HT-29 (cell line): Measurements from ENCODE around the gene MCU. TPM values are rescaled to one million over a fixed set of nuclear protein-coding genes. Genes with fewer than 3 reads are reported as not detected.
"Not testable (repeated sequence)": the region's sequence is repeated elsewhere in the genome, so short reads cannot be mapped to it uniquely, and the experiment has no call there.

Experiments used
- DNase-seq: peaks from one replicate; pipeline ENCODE4 v3.0.0-alpha.2; 2015; ENCODE audit warnings: low spot score
- total RNA-seq: library from RNA; depleted of rRNA; stranded (reverse); fragments of >200 nt; shearing (Covaris generic); gene quantifications from 2 replicates; pipeline ENCODE4 v1.2.3, GENCODE V29; 2014; rRNA removed

Gene MCU, protein sequence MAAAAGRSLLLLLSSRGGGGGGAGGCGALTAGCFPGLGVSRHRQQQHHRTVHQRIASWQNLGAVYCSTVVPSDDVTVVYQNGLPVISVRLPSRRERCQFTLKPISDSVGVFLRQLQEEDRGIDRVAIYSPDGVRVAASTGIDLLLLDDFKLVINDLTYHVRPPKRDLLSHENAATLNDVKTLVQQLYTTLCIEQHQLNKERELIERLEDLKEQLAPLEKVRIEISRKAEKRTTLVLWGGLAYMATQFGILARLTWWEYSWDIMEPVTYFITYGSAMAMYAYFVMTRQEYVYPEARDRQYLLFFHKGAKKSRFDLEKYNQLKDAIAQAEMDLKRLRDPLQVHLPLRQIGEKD
- 23.0 and 24.5 TPM in 2 replicates for total RNA-seq

DNA sequence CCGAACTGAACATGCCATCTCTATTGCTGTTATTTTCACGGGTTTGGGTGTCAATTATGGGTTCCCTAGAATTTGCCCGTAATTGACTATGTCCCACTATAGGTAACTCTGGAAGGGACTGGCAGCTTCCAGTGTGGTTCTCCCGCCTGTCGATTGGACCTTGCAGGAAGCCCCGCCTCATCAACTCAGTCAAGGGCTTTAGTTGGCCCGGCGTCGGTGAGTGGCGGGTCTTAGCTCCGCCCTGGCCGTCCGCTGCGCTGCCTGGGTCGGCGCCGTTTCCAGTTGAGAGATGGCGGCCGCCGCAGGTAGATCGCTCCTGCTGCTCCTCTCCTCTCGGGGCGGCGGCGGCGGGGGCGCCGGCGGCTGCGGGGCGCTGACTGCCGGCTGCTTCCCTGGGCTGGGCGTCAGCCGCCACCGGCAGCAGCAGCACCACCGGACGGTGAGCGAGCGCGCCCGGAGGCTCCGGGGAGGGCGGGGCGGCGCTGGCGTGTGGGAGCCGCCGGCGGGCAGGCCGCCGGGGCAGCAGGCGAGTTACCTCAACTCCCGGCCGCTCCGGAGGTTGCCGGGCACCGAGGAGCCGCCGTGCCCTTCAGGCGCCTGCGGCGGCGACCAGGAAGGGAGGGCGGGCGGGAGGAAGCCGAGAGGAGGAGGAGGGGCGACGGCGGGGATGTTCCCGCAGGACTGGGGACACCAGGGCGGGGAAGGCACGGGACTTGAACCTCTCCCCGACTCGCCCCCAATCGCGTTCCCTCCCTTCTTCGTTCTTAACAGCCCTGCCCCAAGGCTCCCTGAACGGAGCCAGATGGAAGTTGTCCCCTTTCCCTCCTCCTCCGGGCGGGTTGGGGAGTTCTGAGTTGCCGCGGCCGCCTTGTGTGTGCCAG, at the start of gene MCU:
TSS of gene MCU (plus strand) at position 281 of the 881 bp plus-strand sequence. CDS start at position 290, 9 bp downstream.
- peak; percentile 95 for DNase-seq

DNA sequence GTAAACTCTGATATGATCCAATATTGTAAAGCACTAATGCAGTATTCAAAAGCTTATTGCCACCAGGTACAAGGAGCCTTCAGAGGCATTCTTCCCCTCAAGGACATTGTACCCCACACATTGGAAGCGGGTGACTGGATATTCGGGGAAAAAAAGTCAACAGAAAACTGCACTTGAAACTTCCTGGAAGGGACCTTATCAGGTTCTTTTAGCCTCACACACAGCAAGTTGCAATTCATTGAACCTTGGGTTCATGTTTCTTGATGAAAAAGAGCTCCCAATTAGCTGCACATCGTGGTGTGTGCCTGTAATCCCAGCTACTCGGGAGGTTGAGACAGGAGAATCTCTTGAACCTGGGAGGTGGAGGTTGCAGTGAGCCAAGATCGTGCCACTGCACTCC, 49.6 kb upstream of the MCU start:
- DNase-seq, result no peak

- DNase-seq, result no peak
These were observed 46.6 kb upstream of the MCU start for GRCh38 chr10:72645263-72645858.

DNA sequence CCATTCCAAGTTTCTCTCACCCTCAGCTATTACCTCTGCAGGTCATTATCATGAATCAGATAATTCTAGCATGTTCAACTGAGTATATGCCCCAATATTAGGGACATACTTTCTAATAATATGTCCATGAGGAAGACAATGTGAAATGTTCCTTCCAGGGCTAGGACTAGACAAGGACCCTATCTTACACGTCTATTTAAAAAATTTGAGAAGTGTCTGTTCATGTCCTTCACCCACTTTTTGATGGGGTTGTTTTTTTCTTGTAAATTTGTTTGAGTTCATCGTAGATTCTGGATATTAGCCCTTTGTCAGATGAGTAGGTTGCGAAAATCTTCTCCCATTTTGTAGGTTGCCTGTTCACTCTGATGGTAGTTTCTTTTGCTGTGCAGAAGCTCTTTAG, 45.0 kb upstream of the MCU start:
- DNase-seq, result not testable (repeated sequence)

GRCh38 chr10:72648301-72648700, 43.6 kb upstream of the MCU start:
- DNase-seq, result no peak

GRCh38 chr10:72649291-72649690, 42.7 kb upstream of the MCU start:
- no peak for DNase-seq

GRCh38 chr10:72653383-72654096, 38.4 kb upstream of the MCU start:
- no peak for DNase-seq

GRCh38 chr10:72654720-72655119, 37.2 kb upstream of the MCU start:
- DNase-seq, result no peak

DNA sequence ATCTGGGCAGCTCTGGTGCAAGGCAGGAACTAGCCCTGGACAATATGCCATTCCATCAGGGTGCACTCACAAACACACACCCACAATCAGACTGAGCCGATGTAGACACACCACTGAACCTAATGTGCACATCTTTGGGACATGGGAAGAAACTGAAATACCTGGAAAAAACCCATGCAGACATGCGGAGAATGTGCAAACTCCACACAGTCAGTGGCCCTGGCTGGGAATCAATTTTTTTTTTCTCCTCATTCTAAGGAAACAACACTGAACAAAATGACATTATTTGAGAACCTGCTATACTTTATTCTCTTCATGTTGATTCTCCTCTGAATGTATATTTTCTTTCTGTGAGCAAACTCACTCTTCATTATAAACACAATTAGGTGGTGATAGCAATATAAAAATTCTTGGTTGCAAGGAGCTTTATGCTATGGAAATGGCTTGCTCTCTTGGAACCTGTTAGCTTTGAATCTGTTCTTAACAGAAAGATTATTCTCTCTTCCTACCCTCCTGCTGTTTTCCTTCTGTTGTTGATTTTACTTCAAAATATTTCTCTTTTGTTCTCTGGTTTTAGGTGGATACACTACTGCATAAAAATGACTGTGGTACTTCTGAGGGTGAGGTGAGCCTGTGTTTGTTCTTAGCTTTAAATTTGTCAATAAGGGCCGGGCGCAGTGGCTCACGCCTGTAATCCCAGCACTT, 33.1 kb upstream of the MCU start:
- DNase-seq, result no peak

- no peak for DNase-seq
These were observed 32.2 kb upstream of the MCU start for GRCh38 chr10:72659694-72660093.

DNA sequence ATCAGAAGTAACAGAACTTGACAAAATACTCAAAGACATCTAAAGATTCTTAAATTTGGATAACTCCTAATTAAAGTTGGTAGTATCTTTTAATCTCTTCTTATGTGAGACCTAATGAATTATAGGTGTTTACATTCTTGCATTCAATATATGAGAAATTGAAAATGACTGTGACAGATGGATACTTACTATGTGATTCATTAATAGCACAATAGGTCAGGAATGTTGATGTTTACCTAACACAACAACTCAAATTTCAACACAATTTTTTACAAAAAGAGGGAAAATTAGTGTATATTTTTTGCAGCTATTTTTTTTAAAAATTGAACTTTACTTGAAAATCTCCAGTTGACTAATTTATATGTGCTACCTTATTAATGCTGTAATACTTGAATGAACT, 31.7 kb upstream of the MCU start:
- DNase-seq, result no peak

GRCh38 chr10:72661431-72661830, 30.5 kb upstream of the MCU start:
- no peak for DNase-seq

DNA sequence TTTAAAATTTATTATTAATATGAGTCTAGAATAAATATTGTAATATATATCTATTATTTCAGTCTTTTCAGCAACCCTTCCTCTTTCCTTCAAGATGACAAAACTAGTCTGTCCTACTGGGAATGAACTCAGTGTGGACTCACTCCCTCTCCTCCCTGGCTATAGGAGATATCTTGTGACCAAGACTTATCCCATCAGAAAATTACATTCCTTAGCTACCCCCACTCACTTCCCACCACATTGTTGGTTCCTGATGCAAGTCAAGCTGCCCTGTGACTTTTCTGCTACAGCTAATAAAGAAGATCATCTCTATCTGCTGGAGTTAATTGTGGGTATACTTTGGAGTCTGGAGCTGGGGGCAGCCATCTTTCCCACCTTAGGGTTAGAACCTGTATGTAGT, 28.0 kb upstream of the MCU start:
- DNase-seq, result no peak

GRCh38 chr10:72665925-72666324, 26.0 kb upstream of the MCU start:
- no peak for DNase-seq

- DNase-seq, result no peak
These were observed 24.6 kb upstream of the MCU start for GRCh38 chr10:72667207-72667864.

GRCh38 chr10:72673280-72673679, 18.7 kb upstream of the MCU start:
- DNase-seq, result no peak

DNA sequence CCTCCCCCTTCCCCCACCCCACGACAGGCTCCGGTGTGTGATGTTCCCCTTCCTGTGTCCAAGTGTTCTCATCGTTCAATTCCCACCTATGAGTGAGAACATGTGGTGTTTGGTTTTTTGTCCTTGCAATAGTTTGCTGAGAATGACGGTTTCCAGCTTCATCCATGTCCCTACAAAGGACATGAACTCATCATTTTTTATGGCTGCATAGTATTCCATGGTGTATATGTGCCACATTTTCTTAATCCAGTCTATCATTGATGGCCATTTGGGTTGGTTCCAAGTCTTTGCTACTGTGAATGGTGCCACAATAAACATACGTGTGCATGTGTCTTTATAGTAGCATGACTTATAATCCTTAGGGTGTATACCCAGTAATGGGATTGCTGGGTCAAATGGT, 17.8 kb upstream of the MCU start:
- DNase-seq, result not testable (repeated sequence)

DNA sequence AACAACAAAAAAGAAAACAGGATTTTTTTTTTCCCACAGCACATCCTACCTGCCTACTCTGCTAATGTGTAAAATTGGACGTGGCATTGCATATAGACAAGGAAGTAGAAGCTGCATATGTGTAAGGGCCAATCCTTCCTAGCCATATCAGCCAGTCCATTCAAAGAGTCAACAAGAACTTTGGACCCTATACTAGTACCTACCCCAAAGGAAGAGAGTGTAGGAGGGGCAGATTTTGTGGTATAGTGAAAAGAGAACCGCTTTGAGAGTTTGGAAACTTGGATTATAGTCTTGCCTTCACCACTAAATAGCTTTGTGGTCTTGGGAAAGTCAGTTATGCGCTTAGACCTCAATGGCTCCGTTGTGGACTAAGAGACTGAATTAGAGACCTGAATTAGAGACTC, 12.1 kb upstream of the MCU start:
- peak; percentile 69 for DNase-seq

- DNase-seq, result no peak
These were observed 9.3 kb upstream of the MCU start for GRCh38 chr10:72682638-72683037.

- DNase-seq, result no peak
These were observed 6.5 kb upstream of the MCU start for GRCh38 chr10:72685264-72685921.
